GM18873 (cell line): ENCODE results near the gene SATB2.

Experiments
- ATAC-seq: cut with Tn5 transposase; IDR thresholded peaks from one replicate; pipeline ENCODE4 v1.9.1; 2021; ENCODE audit warnings: mild to moderate bottlenecking, moderate library complexity, moderate number of reproducible peaks; ENCODE audit not compliant: unreplicated experiment, low FRiP score

SATB2 gene

DNA sequence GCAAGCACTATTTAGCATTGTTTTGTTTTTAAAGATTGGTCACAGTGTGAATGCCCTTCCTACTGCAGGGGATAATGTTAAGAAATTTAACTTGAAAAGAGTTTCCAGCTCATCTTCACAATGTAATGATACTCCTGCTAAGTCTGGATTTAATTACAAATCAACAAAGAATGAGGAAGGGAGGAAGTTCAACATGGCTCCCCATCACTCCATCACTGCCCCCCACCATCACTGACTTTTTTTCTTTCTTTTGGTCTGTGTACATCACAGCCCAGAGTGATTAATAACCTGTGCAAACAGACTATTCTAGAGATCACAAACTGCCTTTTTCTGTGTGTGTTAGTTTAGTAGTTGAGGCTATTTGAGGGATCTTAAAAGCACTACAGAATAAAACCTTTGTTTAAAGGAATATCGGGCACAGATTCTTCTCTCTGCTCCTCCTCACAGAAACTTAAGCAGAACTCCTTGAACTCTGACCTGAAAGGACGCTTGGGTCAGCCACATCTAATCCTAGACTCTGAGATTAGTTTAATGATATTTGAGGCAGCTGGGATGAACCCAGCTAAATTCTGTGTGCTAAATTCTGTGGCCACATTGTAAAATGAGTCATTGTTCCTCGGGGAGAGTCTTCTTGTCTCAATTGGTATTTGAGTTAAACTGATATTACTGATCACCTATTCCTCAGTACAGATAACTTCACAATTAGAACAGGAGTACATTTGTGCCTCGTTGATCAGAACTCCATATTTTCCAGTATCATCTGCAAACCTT is 47.8 kb downstream of the SATB2 start:
- ATAC-seq, result no peak

DNA sequence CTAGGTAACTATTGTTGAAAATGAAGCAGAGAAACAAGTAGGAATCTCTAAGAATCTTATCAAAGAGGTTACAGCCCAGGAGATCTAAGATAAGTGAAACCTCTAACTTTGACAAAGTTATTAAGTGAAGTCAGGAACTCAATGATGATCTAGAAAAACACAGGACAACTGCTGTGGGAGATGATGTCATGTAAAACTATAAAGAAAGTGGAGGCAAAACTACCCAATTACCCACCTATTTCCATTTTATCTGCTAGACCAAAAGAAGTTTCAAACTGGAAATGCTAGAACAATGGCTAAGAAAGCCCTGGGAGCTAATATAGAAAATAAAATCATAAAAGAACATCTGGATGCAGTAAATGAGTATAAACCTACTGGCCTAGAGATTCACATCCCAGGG is 50.3 kb downstream of the SATB2 start:
- ATAC-seq, result no peak

GRCh38 chr2:199405241-199405640 is 52.5 kb downstream of the SATB2 start:
- no peak for ATAC-seq

DNA sequence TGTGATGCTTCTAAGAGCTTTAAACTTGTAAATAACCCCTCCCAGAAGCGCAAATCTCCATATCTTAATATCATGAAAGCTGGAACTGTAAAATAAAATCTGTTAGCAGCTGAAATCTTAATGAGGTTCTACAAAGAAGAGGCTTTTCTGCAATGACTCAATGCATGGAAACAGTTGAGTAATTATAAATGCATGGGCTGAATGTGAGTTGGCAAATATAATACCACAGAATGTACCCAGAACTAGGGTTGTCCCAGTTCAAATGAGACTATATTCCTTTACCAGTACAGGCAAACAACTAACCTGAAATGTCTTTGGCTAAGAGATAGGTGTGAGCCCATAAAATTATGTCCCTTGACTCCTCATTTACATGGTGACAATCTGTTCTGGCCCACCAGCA is 52.9 kb downstream of the SATB2 start:
- no peak for ATAC-seq

DNA sequence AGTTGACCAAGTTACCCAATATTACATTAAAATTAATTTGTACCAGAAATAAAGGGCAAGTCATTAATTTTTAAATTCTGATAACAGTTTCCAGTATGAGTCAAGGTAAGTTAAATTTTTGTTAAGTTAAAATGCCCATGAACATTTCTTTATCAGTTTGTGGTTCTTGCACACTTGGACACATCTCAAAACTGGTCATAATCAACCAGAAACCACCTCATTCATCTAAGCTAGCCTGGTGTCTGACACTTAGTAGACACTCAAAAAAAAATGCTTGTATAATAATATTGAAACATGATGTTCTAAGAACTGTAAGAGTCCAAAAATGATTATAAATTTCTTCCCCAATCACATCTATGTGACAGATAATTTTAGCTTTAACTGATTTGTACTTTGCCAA is 62.4 kb downstream of the SATB2 start:
- ATAC-seq, result no peak

- no peak for ATAC-seq
These were observed 65.4 kb downstream of the SATB2 start for GRCh38 chr2:199392363-199392762.

DNA sequence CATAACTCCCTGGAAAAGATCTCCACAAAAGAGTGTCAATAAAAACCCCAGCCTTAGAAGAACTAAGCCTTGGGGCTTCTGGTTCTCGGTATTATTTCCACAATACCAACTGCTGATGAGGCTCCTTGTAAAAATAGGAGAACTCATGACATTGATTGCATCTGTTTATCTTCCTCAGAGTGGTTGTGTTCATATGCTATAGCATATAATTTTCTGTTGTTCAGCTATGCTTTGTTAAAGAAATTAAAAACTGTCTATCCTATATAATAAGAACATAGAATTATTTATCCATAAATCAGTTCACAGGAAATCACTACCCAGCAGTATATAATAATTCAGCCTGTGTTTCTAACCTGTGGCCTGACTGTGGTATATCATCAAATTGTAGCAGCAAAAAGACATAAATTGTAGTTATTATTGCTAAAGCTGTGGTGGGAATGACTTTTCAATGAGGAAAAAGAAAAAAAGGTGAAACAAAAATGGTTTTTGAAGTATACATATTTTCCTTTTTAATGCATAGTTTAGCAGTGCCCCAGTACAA is 68.9 kb downstream of the SATB2 start:
- ATAC-seq, result no peak

DNA sequence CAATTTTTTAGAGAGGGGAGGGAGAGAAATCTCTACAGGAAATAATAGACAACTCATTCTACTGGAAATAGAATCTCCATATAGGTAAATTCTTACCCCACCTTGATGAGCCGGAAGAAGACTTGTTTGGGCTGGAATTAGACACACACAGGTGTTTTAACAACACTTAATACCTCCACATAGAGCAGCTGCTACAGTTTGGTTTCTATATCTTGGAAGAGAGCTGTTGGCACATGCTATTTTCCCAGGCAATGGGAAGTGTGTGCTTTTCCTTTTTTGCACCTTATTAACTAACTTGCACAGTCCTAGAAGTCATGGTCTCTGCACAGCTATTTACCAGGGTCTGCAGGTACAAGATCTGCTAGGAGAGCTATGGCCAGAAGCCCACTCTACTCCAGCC is 73.7 kb downstream of the SATB2 start:
- no peak for ATAC-seq

- no peak for ATAC-seq
These were observed 74.7 kb downstream of the SATB2 start for GRCh38 chr2:199383021-199383420.

GRCh38 chr2:199382091-199382490 is 75.6 kb downstream of the SATB2 start:
- ATAC-seq, result no peak

DNA sequence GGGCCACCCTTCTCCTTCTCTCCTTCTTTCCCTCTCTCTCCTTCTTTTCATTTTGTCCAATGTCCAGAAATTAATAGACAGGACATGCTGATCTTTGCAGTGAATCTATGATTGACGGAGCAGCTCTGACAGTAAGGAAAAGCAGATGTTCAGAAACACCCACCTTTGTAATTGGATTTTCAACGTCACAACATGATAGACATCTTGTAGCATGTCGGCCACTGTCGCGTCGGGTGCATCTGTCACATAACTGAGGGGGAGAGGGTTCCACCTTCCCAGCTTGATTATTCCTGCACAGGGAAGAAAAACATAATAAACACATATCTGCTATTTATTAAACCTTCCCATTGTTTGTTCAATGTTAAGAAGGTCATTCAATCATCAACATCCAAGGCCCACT is 76.2 kb downstream of the SATB2 start:
- ATAC-seq, result no peak

GRCh38 chr2:199378948-199379650 is 78.6 kb downstream of the SATB2 start:
- no peak for ATAC-seq

DNA sequence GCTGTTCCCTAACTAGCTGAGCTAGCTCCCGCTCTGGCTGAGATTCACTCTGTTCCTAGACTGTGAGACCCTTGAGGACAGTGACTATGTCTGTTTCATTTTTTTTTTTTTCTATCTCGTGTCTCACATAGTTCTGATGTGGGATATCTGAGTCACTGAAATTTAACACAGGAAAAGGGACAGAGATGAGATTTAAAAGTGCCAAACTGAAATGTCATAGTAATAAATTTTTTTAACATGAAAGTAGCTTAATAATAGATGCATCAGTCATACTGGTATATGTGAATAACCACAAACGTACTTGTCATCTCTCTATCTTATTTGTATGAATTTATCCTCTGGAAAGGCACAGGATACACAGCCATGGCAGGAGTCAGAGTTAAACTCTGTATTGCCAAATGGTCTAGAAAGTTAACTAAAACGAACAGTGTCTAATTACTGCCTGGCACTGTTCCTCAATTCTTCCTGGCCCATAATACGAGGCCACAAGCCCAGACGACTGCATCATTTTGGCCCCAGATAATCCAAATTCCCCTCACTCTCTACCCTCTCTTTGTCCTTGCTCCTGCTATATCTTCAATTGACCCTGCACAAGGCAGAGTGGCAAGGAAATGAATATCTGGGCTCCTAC is 87.5 kb downstream of the SATB2 start:
- ATAC-seq, result no peak

- no peak for ATAC-seq
These were observed 91.3 kb downstream of the SATB2 start for GRCh38 chr2:199366406-199366805.

DNA sequence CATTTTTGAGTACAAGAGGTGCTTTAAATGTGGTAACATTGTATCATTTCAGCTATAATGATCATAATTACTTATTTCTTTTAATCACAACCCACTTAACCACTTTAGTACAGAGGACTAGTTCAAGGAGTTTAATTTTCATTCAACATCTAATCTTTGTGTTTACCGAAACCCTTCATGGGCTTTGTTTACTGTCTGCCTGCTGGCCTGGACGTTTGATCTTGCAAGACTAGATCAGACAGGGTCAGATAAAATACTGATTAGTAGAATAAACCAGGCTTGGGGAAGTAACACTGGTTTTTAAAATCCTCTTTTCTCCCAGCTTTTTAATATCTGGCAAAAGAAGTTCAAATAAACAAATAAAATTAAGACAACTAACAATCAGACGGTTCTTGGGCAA is 93.6 kb downstream of the SATB2 start:
- no peak for ATAC-seq

DNA sequence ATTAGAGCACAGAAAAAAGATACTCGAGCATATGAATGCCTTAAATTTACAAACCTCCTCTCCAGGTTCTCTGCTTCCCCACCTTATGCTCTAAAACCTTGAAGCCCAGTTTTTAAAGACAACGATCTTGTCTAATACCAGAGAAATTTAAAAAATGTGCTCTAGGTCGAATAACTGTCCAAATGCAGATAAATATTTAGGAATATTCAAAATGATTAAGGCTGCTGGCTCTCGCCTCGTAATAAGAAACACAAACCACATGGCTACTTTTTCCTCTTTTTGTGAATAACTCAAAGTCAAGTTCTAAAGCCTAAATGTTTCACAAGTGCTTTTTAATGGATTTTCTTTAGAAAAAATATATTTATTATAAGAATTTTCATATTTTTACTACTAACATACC is 101.3 kb downstream of the SATB2 start:
- no peak for ATAC-seq

DNA sequence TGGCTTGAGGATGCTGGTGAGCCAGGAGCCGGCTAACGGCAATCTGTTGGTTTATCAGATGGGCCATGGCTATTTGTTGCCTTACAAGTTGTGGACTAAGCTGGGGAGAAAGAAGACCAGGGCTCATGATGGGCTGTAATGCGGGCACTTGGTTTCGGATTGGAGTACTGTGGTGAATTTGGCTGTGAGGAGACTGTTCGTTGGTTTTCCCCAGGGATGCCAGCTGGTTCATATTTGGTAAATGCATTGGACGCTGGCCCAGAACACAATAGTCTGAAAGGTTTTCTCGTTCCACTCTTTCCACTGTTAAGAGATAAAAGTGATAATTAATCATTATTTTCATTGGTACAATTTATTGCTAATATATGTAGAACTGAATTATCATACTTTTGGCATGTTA is 108.9 kb downstream of the SATB2 start:
- no peak for ATAC-seq

DNA sequence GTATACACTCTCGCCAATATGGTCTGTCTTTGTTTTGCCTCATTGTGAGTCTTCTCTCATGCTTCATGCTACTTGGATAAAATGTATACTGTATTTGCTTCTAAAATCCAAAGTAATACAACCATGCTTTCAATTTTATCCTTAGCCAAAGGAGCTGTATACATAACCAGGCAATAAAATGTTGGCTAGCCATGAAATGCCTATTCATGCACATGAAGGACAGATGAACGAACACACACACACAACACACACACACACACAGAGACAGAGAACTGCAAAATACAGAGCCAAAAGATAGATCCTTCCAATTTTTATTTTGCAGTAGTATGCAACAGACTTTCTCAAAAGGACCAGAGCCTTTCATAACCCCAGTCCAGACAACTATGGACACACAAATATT is 113.7 kb downstream of the SATB2 start:
- ATAC-seq, result no peak

GRCh38 chr2:199342334-199342733 is 115.4 kb downstream of the SATB2 start:
- no peak for ATAC-seq

DNA sequence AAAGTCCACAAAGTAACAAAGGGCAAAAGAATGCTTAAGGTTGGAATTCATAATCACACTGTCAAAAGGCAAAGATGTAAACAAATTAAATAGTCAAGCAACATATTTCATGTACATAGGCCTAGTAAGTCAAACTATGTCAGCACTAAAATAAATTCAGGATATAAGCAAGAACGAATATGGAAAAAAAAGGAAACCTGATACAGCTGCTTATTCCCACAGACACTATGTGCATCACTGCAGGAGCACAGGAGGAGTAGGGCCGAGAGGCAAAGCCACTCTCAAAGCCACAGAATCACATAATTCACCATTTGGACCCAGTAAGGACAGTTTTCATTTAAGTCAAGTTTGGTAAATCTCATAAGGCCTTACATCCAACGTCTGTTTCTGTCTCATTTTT is 116.6 kb downstream of the SATB2 start:
- ATAC-seq, result no peak

- ATAC-seq, result no peak
These were observed 117.7 kb downstream of the SATB2 start for GRCh38 chr2:199339891-199340605.
